Measurements from ENCODE around the gene CSF3R. TPM values are rescaled to one million over a fixed set of nuclear protein-coding genes. Genes with fewer than 3 reads are reported as not detected.
"Not testable (repeated sequence)": the region's sequence is repeated elsewhere in the genome, so short reads cannot be mapped to it uniquely, and the experiment has no call there.

CSF3R gene
- total RNA-seq, 1 donor from 2014 or later, result 2.2 TPM

DNA sequence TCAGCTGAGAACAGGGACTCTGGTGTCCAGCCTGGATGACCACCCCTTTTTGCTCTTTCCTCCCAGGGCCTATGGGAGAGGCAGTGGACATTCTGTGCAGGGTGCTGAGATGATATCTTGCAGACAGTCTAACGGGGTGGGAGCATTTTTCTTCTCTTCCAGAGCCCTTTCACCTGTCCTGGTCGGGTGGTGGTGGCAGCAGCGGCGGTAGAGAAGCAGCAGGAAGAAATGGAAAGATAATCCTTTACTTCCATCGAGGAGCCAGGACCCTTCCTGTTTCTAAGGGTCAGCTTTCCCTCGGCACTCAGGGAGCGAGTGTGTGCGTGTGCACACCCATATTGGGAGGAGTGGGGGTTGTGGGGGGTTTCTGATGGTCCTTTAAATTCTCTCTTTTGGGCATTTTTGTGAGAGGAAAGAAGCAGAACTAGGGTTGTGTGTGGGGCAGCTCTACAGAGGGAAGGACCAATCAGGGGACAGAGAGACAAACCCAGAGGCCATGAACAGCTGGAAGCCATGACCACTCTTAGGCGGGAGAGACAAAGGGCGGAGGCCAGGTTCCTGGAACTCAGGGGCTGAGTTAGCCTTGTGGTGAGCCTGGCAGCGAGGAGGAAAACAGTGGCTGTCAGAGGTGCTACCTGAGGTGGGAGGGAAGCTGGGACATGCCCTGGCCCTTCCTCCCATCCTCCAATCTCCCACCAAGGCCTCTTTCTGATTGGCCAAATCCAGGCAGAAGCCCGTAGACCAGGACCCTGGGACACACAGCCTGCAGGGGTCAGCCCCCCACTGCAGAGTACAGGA, 31.2 kb upstream of the CSF3R start:
- no peak for DNase-seq

- no peak for DNase-seq
Observed at GRCh38 chr1:36512842-36513241, 30.1 kb upstream of the CSF3R start.

GRCh38 chr1:36511804-36512798, 29.4 kb upstream of the CSF3R start:
- DNase-seq, result no peak

DNA sequence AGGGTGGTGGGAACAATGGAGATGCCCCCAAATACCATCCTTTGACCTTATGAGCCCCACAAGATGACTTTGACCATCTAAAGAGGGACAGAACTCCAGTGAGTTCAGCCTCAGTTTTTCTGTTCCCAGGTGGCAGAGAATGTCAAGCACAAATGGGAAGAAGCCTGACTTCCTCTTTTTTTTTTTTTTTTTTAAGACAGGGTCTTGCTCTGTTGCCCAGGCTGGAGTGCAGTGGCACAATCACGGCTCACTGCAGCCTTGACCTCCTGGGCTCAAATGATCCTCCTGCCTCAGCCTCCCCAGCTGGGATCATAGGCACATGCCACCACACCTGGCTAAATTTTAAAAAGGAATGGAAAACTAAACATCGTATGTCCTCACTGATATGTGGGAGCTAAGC, 28.5 kb upstream of the CSF3R start:
- DNase-seq, result not testable (repeated sequence)

DNA sequence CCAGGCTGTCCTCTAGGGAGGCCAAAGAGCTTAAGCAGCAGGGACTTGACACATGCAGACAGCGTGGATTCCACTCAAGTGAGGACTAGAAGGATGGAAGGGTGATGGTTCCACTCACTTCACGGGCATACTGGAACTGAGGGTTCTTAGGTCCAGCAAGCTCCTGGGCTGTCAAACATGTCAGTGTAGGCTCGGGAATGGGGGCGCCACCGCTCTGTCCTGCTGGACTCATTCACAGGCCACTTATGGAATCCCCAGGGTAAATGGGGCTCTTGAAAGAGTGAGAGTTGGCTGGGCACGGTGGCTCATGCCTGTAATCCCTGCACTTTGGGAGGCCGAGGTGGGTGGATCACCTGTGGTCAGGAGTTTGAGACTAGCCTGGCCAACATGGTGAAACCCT, 27.7 kb upstream of the CSF3R start:
- no peak for DNase-seq

DNA sequence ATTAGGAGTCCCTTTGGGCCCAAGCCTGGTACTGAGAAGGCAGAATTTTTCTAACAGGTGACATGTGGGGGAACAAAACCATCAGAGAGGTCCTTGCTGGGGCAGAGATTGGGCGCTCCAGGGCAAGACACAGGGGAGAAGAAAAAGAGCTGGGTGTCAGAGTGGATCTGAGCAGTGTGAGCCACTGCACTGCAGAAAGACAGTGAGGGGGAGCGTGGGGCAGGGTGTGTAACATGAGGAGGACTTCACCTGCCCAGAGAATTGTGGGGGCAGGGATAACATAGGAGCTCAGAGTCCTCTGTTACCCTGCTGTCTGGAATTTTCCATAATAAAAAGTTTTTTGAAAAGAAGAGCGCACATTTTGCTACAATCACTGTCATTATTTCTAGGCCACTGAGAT, 25.5 kb upstream of the CSF3R start:
- no peak for DNase-seq

GRCh38 chr1:36506276-36506920, 23.7 kb upstream of the CSF3R start:
- DNase-seq, result no peak

DNA sequence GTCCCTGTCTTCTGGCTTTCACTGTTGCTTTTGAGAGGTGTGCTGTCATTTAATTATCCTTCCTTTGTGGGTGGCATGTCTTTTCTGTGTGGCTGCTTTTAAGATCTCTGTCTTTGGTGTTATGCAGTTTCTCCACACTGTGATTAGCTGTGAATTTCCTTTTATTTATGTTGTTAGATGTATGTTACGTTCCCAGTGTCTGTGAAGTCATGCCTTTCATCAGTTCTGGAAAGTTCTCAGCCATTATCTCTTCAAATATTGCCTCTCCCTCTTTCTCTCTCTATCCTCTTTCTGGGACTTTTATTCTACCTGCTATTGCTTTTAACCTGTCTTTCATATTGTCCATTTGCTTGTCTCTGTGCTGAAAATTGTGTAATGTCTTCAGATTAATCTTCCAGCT, 21.0 kb upstream of the CSF3R start:
- DNase-seq, result no peak

DNA sequence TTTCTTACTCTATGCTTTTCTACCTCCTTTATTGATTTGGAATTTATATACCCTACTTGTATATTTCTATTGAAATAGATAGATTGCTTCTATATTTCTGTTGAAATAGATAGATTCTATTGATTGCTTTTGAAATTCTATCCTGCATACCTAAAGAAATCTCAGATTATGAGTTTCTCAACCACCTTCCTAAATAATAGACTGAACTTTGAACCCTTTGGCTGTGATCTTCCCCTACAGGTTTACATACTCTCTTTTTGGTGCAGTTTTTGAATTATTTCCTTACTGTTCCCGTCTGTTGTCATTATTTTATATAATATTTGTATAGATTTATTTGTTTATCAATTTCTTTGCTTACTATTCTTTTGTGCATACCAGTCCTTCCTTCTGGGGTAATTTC, 20.4 kb upstream of the CSF3R start:
- no peak for DNase-seq

DNA sequence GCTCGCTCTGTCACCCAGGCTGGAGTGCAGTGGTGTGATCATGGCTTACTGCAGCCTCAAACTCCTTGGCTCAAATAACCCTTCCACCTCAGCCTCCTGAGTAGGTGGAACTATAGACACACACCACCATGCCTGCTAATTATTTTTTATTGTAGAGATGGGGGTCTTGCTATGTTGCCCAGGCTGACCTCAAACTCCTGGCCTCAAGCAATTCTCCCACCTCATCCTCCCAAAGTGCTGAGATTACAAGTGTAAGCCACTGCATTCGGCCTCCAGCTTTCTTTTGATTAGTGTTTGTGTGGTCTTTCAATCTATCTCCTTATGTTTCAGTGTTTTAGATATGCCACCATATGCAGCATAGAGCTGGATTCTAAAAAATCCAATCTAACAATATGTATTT, 19.9 kb upstream of the CSF3R start:
- DNase-seq, result no peak

GRCh38 chr1:36501911-36502310, 19.2 kb upstream of the CSF3R start:
- DNase-seq, result not testable (repeated sequence)

- no peak for DNase-seq
Observed at GRCh38 chr1:36497207-36497606, 14.5 kb upstream of the CSF3R start.

- DNase-seq, result no peak
Observed at GRCh38 chr1:36494971-36495370, 12.3 kb upstream of the CSF3R start.

GRCh38 chr1:36493524-36493923, 10.8 kb upstream of the CSF3R start:
- DNase-seq, result no peak

DNA sequence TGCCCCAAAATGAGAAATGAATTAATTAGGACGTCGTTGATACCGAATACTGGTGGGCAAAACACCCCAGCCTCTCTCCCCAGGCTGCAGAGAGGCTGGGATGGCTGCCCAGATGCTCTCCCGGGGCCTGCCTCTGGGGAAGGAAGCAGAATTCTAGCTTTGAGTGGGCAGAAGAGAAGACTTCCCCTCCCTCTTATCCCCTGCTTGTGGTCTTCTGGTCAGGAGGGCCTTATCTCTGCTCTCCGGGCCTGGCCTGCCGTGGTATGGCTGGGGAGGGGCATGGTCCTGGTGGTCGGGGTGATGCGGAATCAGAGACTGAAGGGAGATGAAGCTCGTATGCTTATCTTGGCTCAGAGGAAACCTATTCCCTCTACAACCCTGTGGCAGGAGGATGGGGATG, 9.8 kb upstream of the CSF3R start:
- no peak for DNase-seq

- DNase-seq, result not testable (repeated sequence)
Observed at GRCh38 chr1:36489258-36490051, 6.7 kb upstream of the CSF3R start.

DNA sequence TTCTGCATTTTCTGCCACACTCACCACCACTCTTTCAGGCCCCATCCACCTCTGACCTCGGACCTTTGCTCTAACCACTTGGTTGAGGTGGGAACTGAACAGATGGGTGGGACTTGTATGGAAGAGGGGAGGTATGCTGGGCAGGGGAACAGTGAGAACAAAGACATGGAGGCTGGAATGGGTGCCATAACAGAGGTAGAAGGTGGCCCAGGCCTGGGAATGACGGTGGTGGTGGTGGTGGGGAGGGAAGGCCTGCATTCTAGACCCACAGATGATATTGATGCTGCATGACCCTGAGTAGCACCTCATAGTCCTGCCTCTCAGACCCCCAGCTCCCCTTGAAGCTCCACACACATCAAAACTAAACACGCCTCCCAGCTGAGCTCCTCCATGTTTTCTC, 5.2 kb upstream of the CSF3R start:
- no peak for DNase-seq

- DNase-seq, result not testable (repeated sequence)
Observed at GRCh38 chr1:36487336-36487725, 4.6 kb upstream of the CSF3R start.

DNA sequence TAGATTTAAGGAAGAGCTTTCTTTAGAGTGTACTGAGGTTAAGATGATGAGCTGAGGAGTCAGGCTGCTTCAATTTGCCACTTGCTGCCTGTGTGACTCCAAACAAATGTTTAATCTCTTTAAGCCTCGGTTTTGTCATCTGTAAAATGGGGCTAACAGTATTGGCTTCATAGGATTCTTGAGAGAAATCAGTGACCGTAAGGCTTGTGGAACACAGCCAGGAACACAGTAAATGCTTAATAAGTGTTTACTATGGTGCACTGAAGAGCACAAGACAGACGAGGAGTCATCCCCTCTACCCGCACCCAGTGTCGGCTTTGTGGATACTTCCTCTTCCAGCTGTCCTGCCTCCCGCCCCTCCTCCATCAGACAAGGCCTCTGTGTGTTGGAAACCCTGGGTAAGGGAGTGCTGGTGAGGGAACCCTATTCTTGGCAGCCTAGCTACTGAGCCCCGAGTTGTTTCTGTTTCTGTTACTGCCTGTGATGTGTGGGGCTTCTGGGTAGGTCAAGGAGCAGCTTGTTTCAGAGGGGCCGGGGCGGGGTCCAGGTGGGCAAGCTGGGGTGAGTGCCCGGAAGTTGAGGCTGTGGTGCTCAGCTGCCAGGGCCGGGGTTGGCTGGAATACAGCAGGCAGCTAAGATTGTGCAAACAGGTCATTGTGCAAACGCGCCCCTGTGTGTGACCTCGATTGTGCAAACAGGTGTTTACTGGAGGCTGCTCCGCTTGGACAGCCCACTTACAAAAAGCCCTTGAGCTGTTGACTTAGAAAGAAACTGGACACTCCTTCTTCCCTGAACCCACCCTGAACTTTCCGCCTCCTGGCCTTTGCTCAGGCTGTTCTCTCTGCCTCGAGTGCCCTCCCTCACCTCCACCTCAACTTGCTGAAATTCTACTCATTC, 4.0 kb upstream of the CSF3R start:
- no peak for DNase-seq

DNA sequence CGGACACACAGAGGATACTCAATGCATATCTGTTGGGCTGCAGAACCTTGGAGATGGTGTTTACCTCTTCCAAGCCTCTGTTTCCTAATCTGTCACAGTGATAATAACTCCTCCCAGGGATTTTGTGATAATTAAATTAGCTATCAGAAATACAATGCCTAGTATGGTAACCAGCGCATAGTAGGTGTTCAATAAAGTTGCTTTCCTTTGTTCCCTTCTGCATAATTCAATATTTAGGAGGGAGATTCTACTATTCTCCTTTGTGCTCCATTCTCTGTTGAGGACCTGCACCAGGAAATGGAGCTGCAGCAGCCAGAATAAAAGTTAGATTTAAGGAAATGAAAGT, 3.4 kb upstream of the CSF3R start:
- no peak for DNase-seq

DNA sequence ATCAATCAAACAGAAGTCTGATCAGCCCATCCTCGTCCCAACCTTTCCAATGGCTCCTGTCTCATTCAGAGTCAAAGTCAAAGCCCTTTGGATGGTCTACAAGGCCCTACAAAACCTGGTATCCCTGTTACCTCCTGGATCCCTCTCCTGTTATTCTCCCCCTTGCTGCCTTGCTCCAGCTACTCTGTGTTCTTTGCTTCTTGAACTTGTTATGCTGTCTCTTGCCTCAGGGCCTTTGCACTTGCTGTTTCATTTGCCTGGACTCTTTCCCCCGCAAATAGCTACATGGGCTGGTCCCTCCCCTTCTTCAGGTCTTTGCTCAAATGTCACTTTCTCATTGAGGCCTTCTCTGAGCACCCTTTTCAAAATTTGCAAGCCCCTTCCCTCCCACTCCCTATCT, 1.4 kb upstream of the CSF3R start:
- DNase-seq, result no peak
